ENCODE results near the gene RBM39.
"Not testable (repeated sequence)": the region's sequence is repeated elsewhere in the genome, so short reads cannot be mapped to it uniquely, and the experiment has no call there.

RBM39 gene

DNA sequence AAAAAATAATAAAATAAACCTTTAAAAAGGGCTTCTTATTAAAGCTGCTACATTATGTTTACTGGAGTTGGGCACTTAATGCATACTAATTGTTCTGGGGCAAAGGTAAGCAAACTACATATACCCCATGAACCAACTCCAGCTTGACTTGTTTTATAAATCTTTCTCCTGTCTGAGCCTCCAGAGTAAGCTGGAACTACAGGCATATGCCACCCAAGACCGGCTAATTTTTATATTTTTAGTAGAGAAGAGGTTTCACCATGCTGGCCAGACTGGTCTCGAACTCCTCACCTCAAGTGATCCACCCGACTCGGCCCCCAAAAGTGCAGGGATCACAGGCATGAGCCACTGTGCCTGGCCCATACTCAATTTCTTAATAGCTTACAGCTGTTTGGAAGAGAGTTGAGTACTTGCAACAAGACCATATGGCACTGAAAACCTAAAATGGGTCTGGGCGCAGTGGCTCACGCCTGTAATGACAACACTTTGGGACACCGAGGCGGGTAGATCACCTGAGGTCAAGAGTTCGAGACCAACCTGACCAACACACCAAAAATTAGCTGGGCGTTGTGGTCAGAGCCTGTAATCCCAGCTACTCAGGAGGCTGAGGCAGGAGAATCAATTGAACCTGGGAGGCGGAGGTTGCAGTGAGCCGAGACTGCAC, 23.0 kb downstream of the RBM39 start:
- Histone ChIP-seq H3K36me3 (replicated peaks; ENCODE audit: insufficient read depth, low read length) (peaks cover 51% of the 10 kb centered on the region), H3K4me1 (ENCODE audit: low read length) (no peaks in the 10 kb centered on the region; the same call in 1 of the 2 replicates), H3K9me2 (replicated peaks; ENCODE audit: insufficient read depth, low read length) (no peaks in the 10 kb centered on the region), H2AFZ (ENCODE audit: low read length) (no peak overlapping the region), H3K27me3 (replicated peaks; ENCODE audit: insufficient read depth, low read length) (no peaks in the 10 kb centered on the region), H3K9me3 (replicated peaks; ENCODE audit: insufficient read depth, low read length) (no peaks in the 10 kb centered on the region), H3K4me3 (ENCODE audit: low read length) (no peak overlapping the region), H4K20me1 (ENCODE audit: insufficient read depth, low read length) (peaks cover 65% of the 10 kb centered on the region), H3K9ac (ENCODE audit: low read length) (no peak overlapping the region), H3K27ac (ENCODE audit: low read length) (no peak overlapping the region), H3F3A (ENCODE audit: insufficient read depth, low read length) (peaks cover 9% of the 10 kb centered on the region), H3K4me2 (ENCODE audit: low read depth, low read length) (no peak overlapping the region), H3K79me2 (ENCODE audit: low read length) (peaks cover 97% of the 10 kb centered on the region)
- DNase-seq, result no peak
- TF ChIP-seq EZH2phosphoT487 (IDR thresholded peaks at IDR 0.05; ENCODE audit: low read length) (no peak), CTCF (IDR thresholded peaks at IDR 0.05; ENCODE audit: low read length) (no peak), EZH2 (optimal IDR thresholded peaks at IDR 0.05; ENCODE audit: low read depth, low read length) (no peak)

DNA sequence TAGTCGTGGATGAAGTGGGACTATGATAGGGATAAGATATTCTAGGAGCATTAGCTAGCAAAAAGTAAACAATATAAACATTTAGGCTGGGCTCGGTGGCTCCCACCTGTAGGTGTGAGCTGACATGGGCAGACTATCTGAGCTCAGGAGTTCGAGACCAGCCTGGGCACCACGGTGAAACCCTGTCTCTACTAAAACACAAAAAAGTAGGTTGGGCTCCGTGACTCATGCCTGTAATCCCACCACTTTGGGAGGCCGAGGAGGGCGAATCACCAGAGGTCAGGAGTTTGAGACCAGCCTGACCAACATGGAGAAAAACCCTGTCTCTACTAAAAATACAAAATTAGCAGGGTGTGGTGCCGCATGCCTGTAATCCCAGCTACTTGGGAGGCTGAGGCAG, 23.7 kb downstream of the RBM39 start:
- H3K27me3 ChIP-seq (replicated peaks; ENCODE audit: insufficient read depth, low read length); H3K9me2 ChIP-seq (replicated peaks; ENCODE audit: insufficient read depth, low read length); H3K9ac ChIP-seq (ENCODE audit: low read length); H3K4me1 ChIP-seq (ENCODE audit: low read length); H3K9me3 ChIP-seq (replicated peaks; ENCODE audit: insufficient read depth, low read length); DNase-seq; H3K27ac ChIP-seq (ENCODE audit: low read length); H3K4me3 ChIP-seq (ENCODE audit: low read length); H2AFZ ChIP-seq (ENCODE audit: low read length); H3K4me2 ChIP-seq (ENCODE audit: low read depth, low read length): not testable (repeated sequence)
- Histone ChIP-seq H4K20me1 (ENCODE audit: insufficient read depth, low read length) (peaks cover 64% of the 10 kb centered on the region), H3F3A (ENCODE audit: insufficient read depth, low read length) (peaks cover 11% of the 10 kb centered on the region), H3K79me2 (ENCODE audit: low read length) (peaks cover 97% of the 10 kb centered on the region), H3K36me3 (replicated peaks; ENCODE audit: insufficient read depth, low read length) (peaks cover 48% of the 10 kb centered on the region)

- H2AFZ ChIP-seq (ENCODE audit: low read length), result no peak overlapping the region
- DNase-seq, result no peak
- H3K4me2 ChIP-seq (ENCODE audit: low read depth, low read length), result no peak overlapping the region
- H3K9ac ChIP-seq (ENCODE audit: low read length), result no peak overlapping the region
- TF ChIP-seq EZH2phosphoT487 (IDR thresholded peaks at IDR 0.05; ENCODE audit: low read length) (no peak), EZH2 (optimal IDR thresholded peaks at IDR 0.05; ENCODE audit: low read depth, low read length) (no peak), CTCF (IDR thresholded peaks at IDR 0.05; ENCODE audit: low read length) (no peak)
- H3K9me2 ChIP-seq (replicated peaks; ENCODE audit: insufficient read depth, low read length), result no peaks in the 10 kb centered on the region
- peaks cover 40% of the 10 kb centered on the region for H3K36me3 ChIP-seq (replicated peaks; ENCODE audit: insufficient read depth, low read length)
- H3K4me3 ChIP-seq (ENCODE audit: low read length), result no peak overlapping the region
- peaks cover 61% of the 10 kb centered on the region for H4K20me1 ChIP-seq (ENCODE audit: insufficient read depth, low read length)
- no peaks in the 10 kb centered on the region for H3K9me3 ChIP-seq (replicated peaks; ENCODE audit: insufficient read depth, low read length)
- peaks cover 97% of the 10 kb centered on the region for H3K79me2 ChIP-seq (ENCODE audit: low read length)
- no peak overlapping the region for H3K27ac ChIP-seq (ENCODE audit: low read length)
- H3F3A ChIP-seq (ENCODE audit: insufficient read depth, low read length), result peaks cover 13% of the 10 kb centered on the region
- H3K27me3 ChIP-seq (replicated peaks; ENCODE audit: insufficient read depth, low read length), result no peaks in the 10 kb centered on the region
- H3K4me1 ChIP-seq (ENCODE audit: low read length), result no peaks in the 10 kb centered on the region; the same call in 1 of the 2 replicates
Observed at GRCh38 chr20:35716330-35716729, 25.7 kb downstream of the RBM39 start.

GRCh38 chr20:35715652-35716051, 26.4 kb downstream of the RBM39 start:
- Histone ChIP-seq H3K27me3 (replicated peaks; ENCODE audit: insufficient read depth, low read length) (no peaks in the 10 kb centered on the region), H3K4me3 (ENCODE audit: low read length) (no peak overlapping the region), H3K9me2 (replicated peaks; ENCODE audit: insufficient read depth, low read length) (no peaks in the 10 kb centered on the region), H3F3A (ENCODE audit: insufficient read depth, low read length) (peaks cover 16% of the 10 kb centered on the region), H3K27ac (ENCODE audit: low read length) (no peak overlapping the region), H3K9ac (ENCODE audit: low read length) (no peak overlapping the region), H3K36me3 (replicated peaks; ENCODE audit: insufficient read depth, low read length) (peaks cover 39% of the 10 kb centered on the region), H3K79me2 (ENCODE audit: low read length) (peaks cover 97% of the 10 kb centered on the region), H2AFZ (ENCODE audit: low read length) (no peak overlapping the region), H3K9me3 (replicated peaks; ENCODE audit: insufficient read depth, low read length) (no peaks in the 10 kb centered on the region), H3K4me1 (ENCODE audit: low read length) (no peaks in the 10 kb centered on the region; the same call in 1 of the 2 replicates), H4K20me1 (ENCODE audit: insufficient read depth, low read length) (peaks cover 61% of the 10 kb centered on the region), H3K4me2 (ENCODE audit: low read depth, low read length) (no peak overlapping the region)
- DNase-seq, result no peak
- no peak for TF ChIP-seq EZH2 (optimal IDR thresholded peaks at IDR 0.05; ENCODE audit: low read depth, low read length)
- no peak for TF ChIP-seq CTCF (IDR thresholded peaks at IDR 0.05; ENCODE audit: low read length)
- no peak for TF ChIP-seq EZH2phosphoT487 (IDR thresholded peaks at IDR 0.05; ENCODE audit: low read length)
